Osteoblast (primary cell): ENCODE results near the gene RPS6KA2. TPM values are rescaled to one million over a fixed set of nuclear protein-coding genes. Genes with fewer than 3 reads are reported as not detected.

Source experiments
- DNase-seq: peaks from one replicate; pipeline ENCODE4 v3.0.0; 2011; ENCODE audit warnings: low spot score, mixed read lengths; ENCODE audit not compliant: insufficient read length; ENCODE audit errors: missing footprints
- H2AFZ ChIP-seq: 2 replicates; pipeline ENCODE4 v1.6.0; 2011; ENCODE audit warnings: mild to moderate bottlenecking, low read length
- H3K27ac ChIP-seq: 2 replicates; pipeline ENCODE4 v1.5.1; 2011; ENCODE audit warnings: mild to moderate bottlenecking, low read depth, low read length, moderate library complexity
- H3K27me3 ChIP-seq: 2 replicates; pipeline ENCODE4 v1.6.0; 2012; ENCODE audit warnings: mild to moderate bottlenecking, control low read depth, inconsistent platforms, low read length, moderate library complexity; ENCODE audit not compliant: insufficient read depth
- H3K36me3 ChIP-seq: 2 replicates; pipeline ENCODE4 v1.5.1; 2011; ENCODE audit warnings: mild to moderate bottlenecking, low read length, control low read depth, moderate library complexity; ENCODE audit not compliant: insufficient read depth
- H3K4me1 ChIP-seq: 2 replicates; pipeline ENCODE4 v1.5.1; 2011; ENCODE audit warnings: mild to moderate bottlenecking, low read length, control low read depth, moderate library complexity; ENCODE audit not compliant: insufficient read depth
- H3K4me2 ChIP-seq: 2 replicates; pipeline ENCODE4 v1.6.0; 2011; ENCODE audit warnings: mild to moderate bottlenecking, low read length; ENCODE audit not compliant: insufficient read depth
- H3K4me3 ChIP-seq: fragments of 200-600 bp; sonication (generic); 3 replicates; pipeline ENCODE4 v1.5.1; 2012; ENCODE audit warnings: mild to moderate bottlenecking, low read length, inconsistent platforms; ENCODE audit not compliant: insufficient read depth
- H3K79me2 ChIP-seq: 2 replicates; pipeline ENCODE4 v1.6.0; 2012; ENCODE audit warnings: mild to moderate bottlenecking, low read length, control low read depth, inconsistent platforms; ENCODE audit not compliant: insufficient read depth
- H3K9me3 ChIP-seq: 2 replicates; pipeline ENCODE4 v1.5.1; 2011; ENCODE audit warnings: low read depth, low read length, control low read depth
- H4K20me1 ChIP-seq: 2 replicates; pipeline ENCODE4 v1.6.0; 2012; ENCODE audit warnings: mild to moderate bottlenecking, low read length, control low read depth; ENCODE audit not compliant: insufficient read depth
- total RNA-seq: library from RNA; depleted of rRNA; stranded (reverse); fragments of >200 nt; gene quantifications from 2 replicates; pipeline ENCODE4 v1.2.3, GENCODE V29; 2012
- TF ChIP-seq, protein P1 (sequence below): IDR thresholded peaks from 2 replicates; pipeline ENCODE4 v1.5.1; 2011; ENCODE audit warnings: mild to moderate bottlenecking, low read depth, low read length, moderate library complexity; ENCODE audit errors: extremely low read depth

Gene RPS6KA2
- total RNA-seq, 1 donor: 113 TPM

DNA sequence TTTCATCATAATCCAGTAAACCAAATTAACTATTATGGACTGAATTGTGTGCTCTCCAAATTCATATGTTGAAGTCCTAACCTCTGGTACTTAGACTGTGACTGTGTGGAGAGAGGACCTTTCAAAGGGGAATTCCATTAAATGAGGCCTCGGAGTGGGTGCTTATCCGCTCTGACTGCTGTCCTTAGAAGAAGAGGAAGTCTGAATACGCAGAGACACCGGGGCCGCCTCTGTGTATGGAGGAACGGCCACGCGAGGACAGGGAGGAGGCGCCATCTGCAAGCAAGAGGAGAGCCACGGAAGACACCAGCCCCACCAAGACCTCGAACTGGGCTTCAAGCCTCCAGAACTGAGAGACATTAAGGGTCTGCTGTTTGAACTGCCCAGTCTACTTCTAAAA, 35.6 kb upstream of the RPS6KA2 start:
- Histone ChIP-seq H3K27me3 (peaks cover 28% of the 10 kb centered on the region), H4K20me1 (no peaks in the 10 kb centered on the region), H3K4me3 (no peak overlapping the region), H3K9me3 (no peaks in the 10 kb centered on the region), H2AFZ (no peak overlapping the region), H3K27ac (no peak overlapping the region), H3K36me3 (no peaks in the 10 kb centered on the region), H3K4me1 (no peaks in the 10 kb centered on the region), H3K79me2 (no peaks in the 10 kb centered on the region), H3K4me2 (no peak overlapping the region)
- no peak for DNase-seq
- TF ChIP-seq, protein P1, sequence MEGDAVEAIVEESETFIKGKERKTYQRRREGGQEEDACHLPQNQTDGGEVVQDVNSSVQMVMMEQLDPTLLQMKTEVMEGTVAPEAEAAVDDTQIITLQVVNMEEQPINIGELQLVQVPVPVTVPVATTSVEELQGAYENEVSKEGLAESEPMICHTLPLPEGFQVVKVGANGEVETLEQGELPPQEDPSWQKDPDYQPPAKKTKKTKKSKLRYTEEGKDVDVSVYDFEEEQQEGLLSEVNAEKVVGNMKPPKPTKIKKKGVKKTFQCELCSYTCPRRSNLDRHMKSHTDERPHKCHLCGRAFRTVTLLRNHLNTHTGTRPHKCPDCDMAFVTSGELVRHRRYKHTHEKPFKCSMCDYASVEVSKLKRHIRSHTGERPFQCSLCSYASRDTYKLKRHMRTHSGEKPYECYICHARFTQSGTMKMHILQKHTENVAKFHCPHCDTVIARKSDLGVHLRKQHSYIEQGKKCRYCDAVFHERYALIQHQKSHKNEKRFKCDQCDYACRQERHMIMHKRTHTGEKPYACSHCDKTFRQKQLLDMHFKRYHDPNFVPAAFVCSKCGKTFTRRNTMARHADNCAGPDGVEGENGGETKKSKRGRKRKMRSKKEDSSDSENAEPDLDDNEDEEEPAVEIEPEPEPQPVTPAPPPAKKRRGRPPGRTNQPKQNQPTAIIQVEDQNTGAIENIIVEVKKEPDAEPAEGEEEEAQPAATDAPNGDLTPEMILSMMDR: no peak

DNA sequence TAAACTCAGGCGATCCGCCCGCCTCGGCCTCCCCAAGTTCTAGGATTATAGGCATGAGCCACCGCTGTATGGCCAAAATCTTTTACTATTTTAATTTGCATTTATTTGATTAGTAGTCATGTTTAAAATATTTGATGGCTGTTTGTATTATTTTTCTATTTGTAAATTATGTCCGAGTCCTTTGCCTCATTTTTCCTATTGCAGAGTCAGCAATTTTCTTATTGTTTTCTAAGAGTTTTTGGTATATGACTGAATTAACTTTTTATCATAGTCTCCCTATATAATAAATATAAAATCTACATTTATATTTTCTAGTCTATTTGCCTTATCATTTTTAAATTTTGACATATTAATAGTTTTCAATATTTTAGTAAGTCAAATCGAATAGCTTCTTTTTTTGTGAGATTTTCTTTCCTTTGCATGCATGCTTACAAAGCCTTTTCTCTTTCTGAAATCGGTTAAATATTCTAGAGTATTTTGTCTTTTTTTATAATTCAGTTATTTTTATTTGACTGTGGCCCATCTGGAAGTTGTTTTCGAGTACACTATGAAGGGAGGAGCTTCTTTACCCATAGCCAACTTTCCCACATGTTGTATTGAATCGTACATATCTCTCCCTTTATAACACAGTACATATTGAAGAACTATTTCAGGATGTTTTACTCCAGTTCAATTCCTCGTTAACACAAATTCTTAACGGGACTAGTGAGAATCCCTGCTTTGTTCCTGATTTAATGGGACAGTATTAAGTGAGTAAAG, 34.5 kb upstream of the RPS6KA2 start:
- Histone ChIP-seq H3K9me3 (no peaks in the 10 kb centered on the region), H3K4me2 (no peak overlapping the region), H3K4me3 (no peak overlapping the region), H3K27ac (no peak overlapping the region), H3K79me2 (no peaks in the 10 kb centered on the region), H3K27me3 (peaks cover 24% of the 10 kb centered on the region), H4K20me1 (no peaks in the 10 kb centered on the region), H2AFZ (no peak overlapping the region), H3K36me3 (no peaks in the 10 kb centered on the region), H3K4me1 (no peaks in the 10 kb centered on the region)
- DNase-seq: no peak
- TF ChIP-seq, protein P1: no peak

DNA sequence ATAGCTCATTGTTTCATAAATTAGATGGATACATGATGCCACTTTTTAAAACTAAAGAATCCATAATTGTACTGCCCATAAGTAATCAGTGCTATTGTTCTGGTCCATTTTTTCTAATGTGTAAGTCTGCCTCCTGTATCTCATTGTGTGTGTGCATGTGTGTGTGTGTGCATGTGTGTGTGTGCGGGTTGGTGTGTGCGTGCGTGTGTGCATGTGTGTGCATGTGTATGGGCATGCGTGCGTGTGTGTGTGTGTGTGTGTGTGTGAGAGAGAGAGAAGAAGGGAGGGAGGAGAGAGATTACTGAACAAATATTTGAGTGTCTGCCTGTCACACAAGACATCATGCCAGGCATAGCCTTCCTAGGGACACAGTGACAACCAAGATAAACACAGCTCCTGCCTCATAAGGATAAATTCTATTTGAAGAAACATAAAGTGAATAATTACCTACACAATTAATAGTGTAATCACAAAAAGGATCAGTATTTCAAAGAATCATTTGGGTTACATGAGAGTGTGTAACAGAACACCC, 33.2 kb upstream of the RPS6KA2 start:
- H3K36me3 ChIP-seq: no peaks in the 10 kb centered on the region
- TF ChIP-seq, protein P1: no peak
- H3K4me2 ChIP-seq: no peak overlapping the region

DNA sequence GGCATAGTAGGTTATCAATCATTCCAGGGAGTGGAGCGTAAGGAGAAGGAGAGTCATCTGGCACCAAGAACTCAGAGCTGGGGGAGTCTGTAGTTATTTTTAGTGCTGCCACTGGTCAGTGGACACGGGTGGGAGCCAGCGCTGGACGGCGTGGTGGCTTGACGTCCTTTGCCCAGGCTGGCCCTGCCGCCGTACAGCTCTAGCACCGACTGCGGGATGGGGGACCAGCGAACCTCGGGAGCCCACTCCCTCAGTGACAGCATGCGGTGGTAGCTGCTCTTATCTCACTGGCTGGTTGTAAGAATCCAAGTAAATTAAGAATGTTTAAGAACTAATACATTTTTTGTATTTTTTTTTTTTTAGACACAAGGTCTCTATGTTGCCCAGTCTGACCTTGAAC, 32.5 kb upstream of the RPS6KA2 start:
- Histone ChIP-seq H3K27me3 (peaks cover 40% of the 10 kb centered on the region), H4K20me1 (no peaks in the 10 kb centered on the region), H3K79me2 (no peaks in the 10 kb centered on the region), H3K27ac (no peak overlapping the region), H3K9me3 (no peaks in the 10 kb centered on the region), H3K4me2 (no peak overlapping the region), H3K4me1 (no peaks in the 10 kb centered on the region), H2AFZ (no peak overlapping the region), H3K36me3 (no peaks in the 10 kb centered on the region), H3K4me3 (no peak overlapping the region)
- TF ChIP-seq, protein P1: no peak
- DNase-seq: no peak

More for the DNA sequence above, 33.2 kb upstream of the RPS6KA2 start:
- no peak for DNase-seq
- no peak overlapping the region for H2AFZ ChIP-seq
- no peaks in the 10 kb centered on the region for H3K4me1 ChIP-seq
- no peak overlapping the region for H3K4me3 ChIP-seq
- no peak overlapping the region for H3K27ac ChIP-seq
- H3K27me3 ChIP-seq: peaks cover 34% of the 10 kb centered on the region
- no peaks in the 10 kb centered on the region for H3K9me3 ChIP-seq
- H4K20me1 ChIP-seq: no peaks in the 10 kb centered on the region
- H3K79me2 ChIP-seq: no peaks in the 10 kb centered on the region
